Hepatocyte (in vitro differentiated cells): Measurements from ENCODE around the gene LRRC4C.

Experiments
- CTCF ChIP-seq: fragments of 200-600 bp; sonication (generic); IDR thresholded peaks from 2 replicates; pipeline ENCODE4 v1.5.1; 2016; ENCODE audit warnings: antibody characterized with exemption, mild to moderate bottlenecking; ENCODE audit not compliant: poor library complexity
- EZH2 ChIP-seq: fragments of 200-600 bp; sonication (generic); IDR thresholded peaks from 2 replicates; pipeline ENCODE4 v1.6.1; 2016; ENCODE audit warnings: antibody characterized with exemption, mild to moderate bottlenecking, borderline replicate concordance
- EZH2phosphoT487 ChIP-seq: fragments of 200-600 bp; sonication (generic); IDR thresholded peaks from one replicate; pipeline ENCODE4 v1.6.1; 2018; ENCODE audit warnings: antibody characterized with exemption, mild to moderate bottlenecking, low read depth, moderate library complexity; ENCODE audit not compliant: unreplicated experiment, severe bottlenecking

- TF ChIP-seq EZH2 (no peak), CTCF (no peak), EZH2phosphoT487 (no peak)
Measured at GRCh38 chr11:41206388-41206787, 253.1 kb downstream of the LRRC4C start.
